ENCODE results near the gene C2CD4B. TPM values are rescaled to one million over a fixed set of nuclear protein-coding genes. Genes with fewer than 3 reads are reported as not detected.
A peak's percentile ranks its signal among the peaks of the same experiment; 100 is the strongest.

The C2CD4B gene, protein sequence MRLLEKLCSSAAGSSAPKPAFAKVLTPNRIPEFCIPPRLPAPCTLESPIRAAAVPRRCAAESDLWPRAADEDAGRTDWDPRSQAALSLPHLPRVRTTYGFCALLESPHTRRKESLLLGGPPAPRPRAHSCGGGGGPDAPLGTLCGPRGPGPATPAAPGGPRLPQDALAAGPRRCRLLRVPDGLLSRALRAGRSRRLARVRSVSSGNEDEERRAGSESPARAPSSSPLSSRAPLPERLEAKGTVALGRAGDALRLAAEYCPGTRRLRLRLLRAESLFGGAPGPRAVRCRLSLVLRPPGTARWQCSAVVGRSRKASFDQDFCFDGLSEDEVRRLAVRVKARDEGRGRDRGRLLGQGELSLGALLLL
- total RNA-seq (2.7 TPM), polyA plus RNA-seq (8.8 TPM)
- long read RNA-seq, donor 1, result 0 reads
- long read RNA-seq, donor 2, result 0 reads
- long read RNA-seq, donor 3, partial matches to known transcripts, result 0 of 3 reads
- long read RNA-seq, donor 3, other reads (novel, unspliced or antisense), result 0 of 3 reads
- long read RNA-seq, donor 4, result 0 reads
- long read RNA-seq, donor 5, partial matches to known transcripts, result 0 of 4 reads
- long read RNA-seq, donor 5, other reads (novel, unspliced or antisense), result 0 of 4 reads
- long read RNA-seq, donor 6, partial matches to known transcripts, result 0 of 2 reads
- long read RNA-seq, donor 6, other reads (novel, unspliced or antisense), result 0 of 2 reads
- long read RNA-seq, donor 7, partial matches to known transcripts, result 0 of 3 reads
- long read RNA-seq, donor 7, other reads (novel, unspliced or antisense), result 0 of 3 reads
- long read RNA-seq, donor 8, partial matches to known transcripts, result 0 of 2 reads
- long read RNA-seq, donor 8, other reads (novel, unspliced or antisense), result 0 of 2 reads
- long read RNA-seq, donor 9, partial matches to known transcripts, result 0 of 1 reads
- long read RNA-seq, donor 9, other reads (novel, unspliced or antisense), result 0 of 1 reads
- long read RNA-seq, donor 10, transcript C2CD4B-201 (2 exons, 1,579 nt), result major isoform, 9 of 9 reads
- long read RNA-seq, donor 10, partial matches to known transcripts, result 0 of 9 reads
- long read RNA-seq, donor 10, other reads (novel, unspliced or antisense), result 0 of 9 reads

DNA sequence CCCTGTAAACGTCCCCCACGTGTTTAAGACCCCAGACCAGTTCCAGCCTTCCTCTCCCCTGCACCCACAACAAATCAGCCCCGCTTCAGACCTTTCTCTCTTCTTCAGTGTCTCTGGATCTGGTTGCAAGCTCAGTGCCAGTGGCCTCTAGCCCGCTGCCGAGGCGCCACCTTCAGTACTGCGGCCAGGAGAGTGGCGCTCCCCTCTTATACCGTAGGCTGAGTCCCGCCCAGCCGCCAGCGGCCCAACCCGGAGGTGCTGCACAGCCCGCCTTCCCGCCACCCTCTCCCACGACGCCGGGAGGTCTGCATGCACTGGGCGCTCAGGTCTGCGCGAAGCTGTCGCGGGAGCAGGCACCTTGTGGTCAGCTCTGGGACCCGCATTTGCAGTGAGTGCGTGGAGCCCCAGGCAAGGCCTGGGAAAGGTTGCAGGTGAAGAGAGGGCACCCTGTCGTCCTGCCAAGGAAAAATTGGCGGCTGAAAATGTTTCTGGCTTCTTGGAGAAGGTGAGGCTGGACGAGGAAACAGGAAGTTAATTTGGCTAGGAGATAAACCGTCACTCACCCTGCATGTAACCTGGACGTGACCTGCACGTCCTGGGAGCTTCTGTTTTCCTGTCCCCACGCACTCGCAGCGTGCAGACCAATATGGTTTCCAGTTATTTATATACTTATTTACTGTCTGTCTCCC, at the start of gene C2CD4B:
TSS of gene C2CD4B (minus strand) at position 182 of the 689 bp plus-strand sequence. CDS start 301 bp downstream, outside the sequence.
- Histone ChIP-seq H3K27me3 (ENCODE audit: control insufficient read depth in 2 of 2, insufficient read depth in 1 of 2, low read length in 1 of 2) (peaks cover 43 to 60% of the 10 kb centered on the region in 2 donors), H3K27ac (ENCODE audit: low read depth in 1 of 2, low read length in 1 of 2) (no peak within 1 kb of the TSS), H3K36me3 (ENCODE audit: control insufficient read depth in 2 of 2, insufficient read depth in 2 of 2, low read length in 1 of 2) (no peaks in the 10 kb centered on the region), H3K4me3 (ENCODE audit: low read length in 2 of 2) (peak within 1 kb of the TSS; percentile 27 to 43), H3K9me3 (ENCODE audit: control insufficient read depth in 2 of 2, insufficient read depth in 1 of 2, low read length in 1 of 2) (no peaks in the 10 kb centered on the region), H3K4me1 (ENCODE audit: control insufficient read depth in 2 of 2, insufficient read depth in 2 of 2, low read length in 2 of 2) (peaks cover 3 to 5% of the 10 kb centered on the region in 2 donors)
- peak in 4 of 9 donors; percentile 16 to 29 (median 25) for DNase-seq (ENCODE audit: low read depth in 6 of 9, low spot score in 9 of 9)
- 19% methylated on average over 34 of the region's 34 CpGs for WGBS

DNA sequence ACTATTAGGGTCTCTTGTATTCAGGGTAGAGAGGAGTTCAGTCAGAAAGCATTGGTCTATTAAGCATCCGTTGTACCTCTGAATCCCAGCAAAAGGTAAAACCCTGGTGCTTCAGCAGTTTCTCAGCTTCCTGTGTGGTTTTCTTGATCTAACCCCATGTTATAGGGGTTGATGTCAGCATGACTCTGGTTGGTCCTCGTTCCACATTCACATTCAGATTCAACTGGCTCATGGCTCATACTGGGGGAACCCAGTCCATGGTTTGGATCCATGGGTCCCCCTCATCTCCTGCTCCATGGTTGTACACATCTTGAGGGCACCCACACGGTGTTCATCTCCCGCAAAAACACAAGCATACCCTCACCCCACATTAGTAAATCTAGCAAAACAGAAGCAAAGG, 47.7 kb upstream of the C2CD4B start:
- WGBS, result 54% methylated on average over 4 of the region's 4 CpGs

DNA sequence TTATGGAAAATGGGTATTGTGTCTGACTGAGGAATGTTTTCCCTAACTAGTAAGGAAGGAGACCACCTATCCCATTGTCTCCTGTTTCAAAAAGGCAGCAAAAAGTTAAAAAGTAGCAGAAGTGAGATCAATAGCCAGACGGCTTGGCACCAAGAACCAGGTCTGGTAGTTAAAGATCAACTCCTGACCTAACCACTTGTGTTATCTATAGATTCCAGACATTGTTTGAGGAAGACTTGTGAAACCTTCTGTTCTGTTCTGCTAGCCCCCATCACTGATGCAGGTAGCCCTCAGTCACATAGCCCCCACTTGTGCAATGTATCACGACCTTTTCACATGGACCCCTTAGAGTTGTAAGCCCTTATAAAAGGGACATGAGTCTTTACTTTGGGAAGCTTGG, 46.3 kb upstream of the C2CD4B start:
- Histone ChIP-seq H3K27me3 (ENCODE audit: control insufficient read depth in 2 of 2, insufficient read depth in 1 of 2, low read length in 1 of 2) (no peaks in the 10 kb centered on the region), H3K36me3 (ENCODE audit: control insufficient read depth in 2 of 2, insufficient read depth in 2 of 2, low read length in 1 of 2) (no peaks in the 10 kb centered on the region), H3K27ac (ENCODE audit: low read depth in 1 of 2, low read length in 1 of 2) (no peak overlapping the region), H3K4me3 (ENCODE audit: low read length in 2 of 2) (no peak overlapping the region), H3K9me3 (ENCODE audit: control insufficient read depth in 2 of 2, insufficient read depth in 1 of 2, low read length in 1 of 2) (peaks cover 0 to 14% of the 10 kb centered on the region in 2 donors), H3K4me1 (ENCODE audit: control insufficient read depth in 2 of 2, insufficient read depth in 2 of 2, low read length in 2 of 2) (peaks cover 0 to 3% of the 10 kb centered on the region in 2 donors)
- DNase-seq (ENCODE audit: low read depth in 6 of 9, low spot score in 9 of 9), result no peak
- WGBS, result 92% methylated on average over 2 of the region's 2 CpGs

More for the DNA sequence above, 47.7 kb upstream of the C2CD4B start:
- Histone ChIP-seq H3K27ac (ENCODE audit: low read depth in 1 of 2, low read length in 1 of 2) (no peak overlapping the region), H3K4me1 (ENCODE audit: control insufficient read depth in 2 of 2, insufficient read depth in 2 of 2, low read length in 2 of 2) (peaks cover 0 to 3% of the 10 kb centered on the region in 2 donors), H3K4me3 (ENCODE audit: low read length in 2 of 2) (no peak overlapping the region), H3K27me3 (ENCODE audit: control insufficient read depth in 2 of 2, insufficient read depth in 1 of 2, low read length in 1 of 2) (no peaks in the 10 kb centered on the region), H3K9me3 (ENCODE audit: control insufficient read depth in 2 of 2, insufficient read depth in 1 of 2, low read length in 1 of 2) (peaks cover 1 to 15% of the 10 kb centered on the region in 2 donors), H3K36me3 (ENCODE audit: control insufficient read depth in 2 of 2, insufficient read depth in 2 of 2, low read length in 1 of 2) (no peaks in the 10 kb centered on the region)
- peak in 7 of 9 donors; percentile 15 to 67 (median 36) for DNase-seq (ENCODE audit: low read depth in 6 of 9, low spot score in 9 of 9)

DNA sequence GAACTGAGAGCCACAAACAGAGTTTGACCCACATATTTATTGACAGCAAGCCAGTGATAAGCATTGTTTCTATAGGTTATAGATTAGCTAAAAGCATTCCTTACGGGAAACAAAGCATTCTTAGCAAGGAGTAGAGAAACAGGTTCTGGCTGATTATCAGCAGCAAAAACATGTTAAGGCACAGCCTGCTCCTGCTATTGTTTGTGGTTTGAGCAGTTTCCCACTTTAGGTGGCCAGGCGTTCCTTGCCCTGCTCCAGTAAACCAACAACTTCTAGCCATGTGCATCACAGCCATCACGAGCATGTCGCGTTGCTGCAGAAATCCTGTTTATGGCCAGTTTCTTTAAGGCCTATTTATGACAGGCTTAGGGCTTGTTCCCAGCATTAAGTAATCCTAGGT, 44.7 kb upstream of the C2CD4B start:
- Histone ChIP-seq H3K9me3 (ENCODE audit: control insufficient read depth in 2 of 2, insufficient read depth in 1 of 2, low read length in 1 of 2) (peaks cover 0 to 13% of the 10 kb centered on the region in 2 donors), H3K4me1 (ENCODE audit: control insufficient read depth in 2 of 2, insufficient read depth in 2 of 2, low read length in 2 of 2) (peaks cover 0 to 3% of the 10 kb centered on the region in 2 donors), H3K27ac (ENCODE audit: low read depth in 1 of 2, low read length in 1 of 2) (no peak overlapping the region), H3K4me3 (ENCODE audit: low read length in 2 of 2) (no peak overlapping the region), H3K36me3 (ENCODE audit: control insufficient read depth in 2 of 2, insufficient read depth in 2 of 2, low read length in 1 of 2) (no peaks in the 10 kb centered on the region), H3K27me3 (ENCODE audit: control insufficient read depth in 2 of 2, insufficient read depth in 1 of 2, low read length in 1 of 2) (no peaks in the 10 kb centered on the region)
- WGBS, result 84% methylated on average over 5 of the region's 5 CpGs
- DNase-seq (ENCODE audit: low read depth in 6 of 9, low spot score in 9 of 9), result no peak

DNA sequence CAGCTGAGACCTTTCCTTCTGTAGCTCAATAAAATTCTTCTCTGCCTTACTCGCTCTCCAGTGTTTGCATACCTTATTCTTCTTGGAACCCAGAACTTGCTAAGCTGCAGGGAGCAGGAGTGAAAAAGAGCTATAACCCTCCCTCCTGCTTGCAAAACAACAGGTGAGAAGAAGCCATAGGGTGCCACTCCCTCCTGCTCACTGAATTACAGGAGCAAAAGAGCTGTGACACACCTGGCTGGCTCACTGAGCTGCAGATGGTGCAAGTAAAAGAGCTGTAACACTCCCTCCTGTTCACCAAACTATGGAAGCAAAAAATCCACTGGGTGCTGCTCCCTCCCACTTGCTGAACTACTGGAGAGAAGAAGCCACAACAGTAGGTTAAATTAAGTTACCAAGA, 44.2 kb upstream of the C2CD4B start:
- no peaks in the 10 kb centered on the region for H3K36me3 ChIP-seq (ENCODE audit: control insufficient read depth in 2 of 2, insufficient read depth in 2 of 2, low read length in 1 of 2)
- H3K27ac ChIP-seq (ENCODE audit: low read depth in 1 of 2, low read length in 1 of 2), result no peak overlapping the region
- peaks cover 0 to 3% of the 10 kb centered on the region in 2 donors for H3K4me1 ChIP-seq (ENCODE audit: control insufficient read depth in 2 of 2, insufficient read depth in 2 of 2, low read length in 2 of 2)
- no peaks in the 10 kb centered on the region for H3K27me3 ChIP-seq (ENCODE audit: control insufficient read depth in 2 of 2, insufficient read depth in 1 of 2, low read length in 1 of 2)
- peaks cover 0 to 13% of the 10 kb centered on the region in 2 donors for H3K9me3 ChIP-seq (ENCODE audit: control insufficient read depth in 2 of 2, insufficient read depth in 1 of 2, low read length in 1 of 2)
- no peak overlapping the region for H3K4me3 ChIP-seq (ENCODE audit: low read length in 2 of 2)
- WGBS, result 95% methylated on average over 1 of the region's 1 CpG
- no peak for DNase-seq (ENCODE audit: low read depth in 6 of 9, low spot score in 9 of 9)

DNA sequence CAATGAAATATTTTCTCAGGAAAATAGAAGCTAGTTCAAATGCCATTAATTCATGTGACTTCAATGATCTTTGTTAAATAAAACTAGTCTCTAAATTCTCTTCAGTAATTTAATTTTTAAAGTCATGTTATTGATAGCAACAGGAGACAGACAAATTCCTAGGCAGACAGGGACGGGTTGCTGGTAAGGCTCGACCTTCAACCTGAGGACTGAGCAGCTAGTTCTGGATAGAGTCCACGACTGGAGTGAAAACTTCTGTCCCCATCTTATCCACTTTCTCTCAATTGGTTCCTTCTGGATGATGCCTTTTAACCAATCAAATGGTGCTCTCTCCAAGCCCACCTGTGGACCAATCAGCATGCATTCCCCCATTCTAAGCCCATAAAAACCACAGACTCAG, 43.8 kb upstream of the C2CD4B start:
- H3K4me3 ChIP-seq (ENCODE audit: low read length in 2 of 2), result no peak overlapping the region
- WGBS, result 96% methylated on average over 3 of the region's 3 CpGs
- H3K36me3 ChIP-seq (ENCODE audit: control insufficient read depth in 2 of 2, insufficient read depth in 2 of 2, low read length in 1 of 2), result no peaks in the 10 kb centered on the region
- H3K27me3 ChIP-seq (ENCODE audit: control insufficient read depth in 2 of 2, insufficient read depth in 1 of 2, low read length in 1 of 2), result no peaks in the 10 kb centered on the region
- peaks cover 0 to 3% of the 10 kb centered on the region in 2 donors for H3K4me1 ChIP-seq (ENCODE audit: control insufficient read depth in 2 of 2, insufficient read depth in 2 of 2, low read length in 2 of 2)
- no peak overlapping the region for H3K27ac ChIP-seq (ENCODE audit: low read depth in 1 of 2, low read length in 1 of 2)
- peaks cover 0 to 13% of the 10 kb centered on the region in 2 donors for H3K9me3 ChIP-seq (ENCODE audit: control insufficient read depth in 2 of 2, insufficient read depth in 1 of 2, low read length in 1 of 2)
- no peak for DNase-seq (ENCODE audit: low read depth in 6 of 9, low spot score in 9 of 9)

DNA sequence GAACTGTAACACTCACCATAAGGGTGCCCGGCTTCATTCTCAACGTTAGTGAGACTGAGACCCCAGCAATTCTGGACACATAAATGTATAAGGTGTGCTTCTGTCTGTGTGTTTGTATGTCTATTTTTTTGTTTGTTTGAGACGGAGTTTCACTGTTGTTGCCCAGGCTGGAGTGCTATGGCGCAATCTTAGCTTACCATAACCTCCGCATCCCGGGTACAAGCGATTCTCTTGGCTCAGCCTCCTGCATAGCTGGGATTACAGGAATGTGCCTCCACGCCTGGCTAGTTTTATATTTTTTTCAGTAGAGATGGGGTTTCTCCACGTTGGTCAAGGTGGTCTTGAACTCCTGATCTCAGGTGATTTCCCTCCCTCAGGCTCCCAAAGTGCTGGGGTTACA, 43.3 kb upstream of the C2CD4B start:
- DNase-seq (ENCODE audit: low read depth in 6 of 9, low spot score in 9 of 9), result no peak
- peaks cover 0 to 13% of the 10 kb centered on the region in 2 donors for H3K9me3 ChIP-seq (ENCODE audit: control insufficient read depth in 2 of 2, insufficient read depth in 1 of 2, low read length in 1 of 2)
- peaks cover 0 to 3% of the 10 kb centered on the region in 2 donors for H3K4me1 ChIP-seq (ENCODE audit: control insufficient read depth in 2 of 2, insufficient read depth in 2 of 2, low read length in 2 of 2)
- no peaks in the 10 kb centered on the region for H3K36me3 ChIP-seq (ENCODE audit: control insufficient read depth in 2 of 2, insufficient read depth in 2 of 2, low read length in 1 of 2)
- no peak overlapping the region for H3K27ac ChIP-seq (ENCODE audit: low read depth in 1 of 2, low read length in 1 of 2)
- no peak overlapping the region for H3K4me3 ChIP-seq (ENCODE audit: low read length in 2 of 2)
- H3K27me3 ChIP-seq (ENCODE audit: control insufficient read depth in 2 of 2, insufficient read depth in 1 of 2, low read length in 1 of 2), result no peaks in the 10 kb centered on the region
- WGBS, result 94% methylated on average over 9 of the region's 9 CpGs

DNA sequence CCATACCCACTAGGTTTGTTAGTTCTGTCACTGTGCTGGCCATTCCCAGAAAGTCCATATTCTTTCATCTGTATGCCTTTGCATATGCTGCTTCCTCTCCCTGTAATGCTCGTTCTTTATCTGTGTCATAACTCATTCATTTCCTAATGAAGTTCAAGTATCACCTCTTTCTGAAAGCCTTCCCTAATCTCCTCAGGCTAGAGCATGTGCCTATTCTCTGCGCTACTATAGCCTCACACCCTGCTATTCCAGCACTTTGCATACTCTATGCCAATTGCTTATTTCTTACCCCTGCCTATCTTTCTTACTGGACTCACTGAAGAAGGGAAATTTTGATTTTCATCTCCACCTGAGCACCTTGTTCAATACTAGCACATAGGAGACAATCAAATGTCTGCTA, 25.6 kb upstream of the C2CD4B start:
- Histone ChIP-seq H3K27ac (ENCODE audit: low read depth in 1 of 2, low read length in 1 of 2) (no peak overlapping the region), H3K27me3 (ENCODE audit: control insufficient read depth in 2 of 2, insufficient read depth in 1 of 2, low read length in 1 of 2) (no peaks in the 10 kb centered on the region), H3K36me3 (ENCODE audit: control insufficient read depth in 2 of 2, insufficient read depth in 2 of 2, low read length in 1 of 2) (no peaks in the 10 kb centered on the region), H3K9me3 (ENCODE audit: control insufficient read depth in 2 of 2, insufficient read depth in 1 of 2, low read length in 1 of 2) (no peaks in the 10 kb centered on the region), H3K4me1 (ENCODE audit: control insufficient read depth in 2 of 2, insufficient read depth in 2 of 2, low read length in 2 of 2) (no peaks in the 10 kb centered on the region), H3K4me3 (ENCODE audit: low read length in 2 of 2) (no peak overlapping the region)
- WGBS, result 86% methylated on average over 2 of the region's 2 CpGs
- DNase-seq (ENCODE audit: low read depth in 6 of 9, low spot score in 9 of 9), result no peak
